K562 (cell line): ENCODE results near the gene MED31. TPM values are rescaled to one million over a fixed set of nuclear protein-coding genes. Genes with fewer than 3 reads are reported as not detected.

Experiments
- ATAC-seq: fragments of 200-7000 bp; cut with Tn5 transposase; 3 replicates; pipeline ENCODE4 v1.9.1; 2020; ENCODE audit warnings: moderate library complexity
- BruUV-seq: library from RNA; stranded (reverse); fragments of 400-500 nt; replicated peaks from 2 replicates; lab custom pipeline; 2021; lab: Mats Ljungman, UMichigan
- CTCF ChIA-PET: fragments of 300-600 bp; formaldehyde crosslinking; extraction: SDS; loops from one replicate; lab custom pipeline; 2021; ENCODE audit warnings: low intra/inter-chr PET ratio; lab: Yijun Ruan, JAX
- POLR2A ChIA-PET: fragments of 300-600, 350-650 bp; sonication (Branson Sonifier 250); formaldehyde crosslinking; extraction: SDS; loops from one replicate; lab custom pipeline; 2021; ENCODE audit warnings: antibody characterized with exemption, inconsistent platforms; lab: Yijun Ruan, JAX
- DNase-seq, 4 experiments: peaks; one replicate each; pipeline versions ENCODE4 v3.0.0 to v3.0.0-alpha.2; 2011 to 2018; ENCODE audit warnings: low spot score in 3 of 4, mixed read lengths in 3 of 4; ENCODE audit errors: extremely low read depth in 1 of 4
- FAIRE-seq: peaks from 2 replicates; lab custom pipeline; 2011; peaks lifted over from hg19 to GRCh38; lab: Jason Lieb, UNC
- H2AFZ ChIP-seq: 2 replicates; pipeline ENCODE4 v1.6.0; 2011; ENCODE audit warnings: low read depth, low read length, control low read depth, inconsistent platforms
- H3K27ac ChIP-seq: fragments of 200-600 bp; 3 replicates; pipeline ENCODE4 v1.8.0; 2011; ENCODE audit warnings: low read depth, mild to moderate bottlenecking, control low read depth, inconsistent platforms, low read length, moderate library complexity, mixed read lengths; ENCODE audit errors: extremely low read depth
- H3K27me3 ChIP-seq, 2 experiments: fragments of 300-600 bp in 1 of 2; 2 replicates in 1 of 2; 3 replicates in 1 of 2; pipeline versions ENCODE4 v1.6.0 to v1.8.0; 2011; ENCODE audit warnings: inconsistent platforms in 2 of 2, low read length in 2 of 2, mild to moderate bottlenecking in 1 of 2, mixed read lengths in 1 of 2, moderate library complexity in 1 of 2; ENCODE audit not compliant: control insufficient read depth in 2 of 2, insufficient read depth in 2 of 2
- H3K36me3 ChIP-seq: fragments of 300-600 bp; 3 replicates; pipeline ENCODE4 v1.8.0; 2011; ENCODE audit warnings: mild to moderate bottlenecking, low read length, inconsistent platforms; ENCODE audit not compliant: control insufficient read depth, insufficient read depth
- H3K4me1 ChIP-seq, 2 experiments: fragments of 200-600 bp in 1 of 2; replicated peaks in 1 of 2; 2 replicates in 1 of 2; 3 replicates in 1 of 2; pipeline versions ENCODE4 v1.5.1 to v1.8.0; 2011; ENCODE audit warnings: inconsistent platforms in 2 of 2, low read length in 2 of 2, mild to moderate bottlenecking in 1 of 2, mixed read lengths in 1 of 2, moderate library complexity in 1 of 2; ENCODE audit not compliant: control insufficient read depth in 2 of 2, insufficient read depth in 2 of 2
- H3K4me2 ChIP-seq: 2 replicates; pipeline ENCODE4 v1.6.1; 2011; ENCODE audit warnings: low read length, control low read depth, inconsistent platforms, mixed read lengths; ENCODE audit not compliant: insufficient read depth
- H3K4me3 ChIP-seq: fragments of 200-600 bp; sonication (generic), shearing (Covaris generic); 2 replicates; pipeline ENCODE4 v1.5.1; 2016; ENCODE audit warnings: control low read depth, inconsistent platforms
- H3K79me2 ChIP-seq: fragments of 200-600 bp; 3 replicates; pipeline ENCODE4 v1.8.0; 2011; ENCODE audit warnings: low read length, inconsistent platforms; ENCODE audit not compliant: control insufficient read depth, insufficient read depth
- H3K9ac ChIP-seq, 2 experiments: 2 replicates each; pipeline versions ENCODE4 v1.6.0 to v1.6.1; 2011; ENCODE audit warnings: low read depth in 2 of 2, low read length in 2 of 2, control low read depth in 1 of 2, inconsistent platforms in 1 of 2, mild to moderate bottlenecking in 1 of 2, mixed read lengths in 1 of 2; ENCODE audit not compliant: insufficient read depth in 1 of 2
- H3K9me1 ChIP-seq: one replicate; pipeline ENCODE4 v1.6.0; 2011; ENCODE audit warnings: inconsistent platforms, mild to moderate bottlenecking, low read length, moderate library complexity; ENCODE audit not compliant: control insufficient read depth, insufficient read depth
- H3K9me3 ChIP-seq: replicated peaks from 2 replicates; pipeline ENCODE4 v1.5.1; 2011; ENCODE audit warnings: low read depth, low read length, inconsistent platforms; ENCODE audit not compliant: control insufficient read depth, insufficient read depth
- H4K20me1 ChIP-seq: replicated peaks from 2 replicates; pipeline ENCODE4 v1.6.1; 2011; ENCODE audit warnings: low read length, inconsistent platforms, mixed read lengths; ENCODE audit not compliant: control insufficient read depth, insufficient read depth
- ELK1 ChIP-seq: sonication (generic); formaldehyde crosslinking; IDR thresholded peaks from 2 replicates; pipeline ENCODE4 v1.8.1; 2022; ENCODE audit warnings: missing genetic modification reagents
- FOXM1 ChIP-seq, 2 experiments: fragments of 450-650 bp in 1 of 2; sonication (generic) in 1 of 2; formaldehyde crosslinking in 1 of 2; IDR thresholded peaks; 2 replicates each; pipeline versions ENCODE4 v1.6.1 to v1.9.0; 2017 to 2022; ENCODE audit warnings: low read depth in 2 of 2, mild to moderate bottlenecking in 2 of 2, missing genetic modification reagents in 1 of 2, moderate library complexity in 1 of 2
- SIRT6 ChIP-seq: IDR thresholded peaks from one replicate; pipeline ENCODE4 v1.6.1; 2012; ENCODE audit warnings: low read depth, mild to moderate bottlenecking, control low read depth, inconsistent platforms, low read length, moderate library complexity
- SUPT5H ChIP-seq: fragments of 450-650 bp; IDR thresholded peaks from 2 replicates; pipeline ENCODE4 v1.6.1; 2016
- TRIM24 ChIP-seq, 2 experiments: fragments of 450-650 bp; IDR thresholded peaks; 2 replicates each; pipeline ENCODE4 v1.6.1; 2016
- USF2 ChIP-seq: sonication (generic); formaldehyde crosslinking; IDR thresholded peaks from 2 replicates; pipeline ENCODE4 v1.5.0; 2020; ENCODE audit warnings: missing genetic modification reagents
- YBX1 ChIP-seq: fragments of 450-650 bp; IDR thresholded peaks from 2 replicates; pipeline ENCODE4 v1.7.1; 2016; ENCODE audit warnings: mild to moderate bottlenecking
- ZNF395 ChIP-seq: fragments of 200-800 bp; sonication (Bioruptor generic); IDR thresholded peaks from 2 replicates; pipeline ENCODE4 v1.6.1; 2017; ENCODE audit warnings: missing genetic modification characterization, missing compliant biosample characterization
- in situ Hi-C: fragments of 300-500 bp; cut with MboI; formaldehyde crosslinking; loops from 4 replicates; pipeline ENCODE4 v1.15.0; 2018; ENCODE audit warnings: inconsistent platforms, mixed read lengths
- intact Hi-C: fragments of 100-400 bp; cut with micrococcal nuclease; formaldehyde crosslinking; loops from 2 replicates; pipeline ENCODE4 v1.14.2; 2022
- polyA plus RNA-seq, 8 experiments: library from polyadenylated mRNA; depleted of rRNA in 4 of 8; stranded (reverse) in 5 of 8; unstranded in 3 of 8; fragments of >200 nt; fragmentation: Nextera tagmentation in 2 of 8; fragmentation: Illumina TruSeq in 1 of 8; extraction: Ambion mirVana in 2 of 8; extraction: Trizol in 1 of 8; gene quantifications; 2 replicates each; pipeline versions ENCODE4 v1.2.1 to v1.2.3, GENCODE V29; 2011 to 2014; ENCODE audit warnings: inconsistent platforms in 1 of 8, missing spikeins in 1 of 8
- total RNA-seq, 7 experiments: library from RNA; depleted of rRNA in 6 of 7; stranded (reverse); fragments of >200 nt in 6 of 7; fragmentation: Illumina TruSeq in 2 of 7; extraction: Trizol in 2 of 7; gene quantifications; 2 replicates each; pipeline versions ENCODE4 v1.2.1 to v1.2.3, GENCODE V29; 2011 to 2021; ENCODE audit warnings: low replicate concordance in 1 of 7

MED31 gene
- total and polyA plus RNA-seq, 9 of the 15 experiments (the other 6 are each of a cell fraction or from before 2014, with no cell fraction given), result 6.4 to 39.9 (median 14.6) TPM

- in situ Hi-C loops, result no loop called here
- no TSS peak for BruUV-seq
Observed at GRCh38 chr17:6632530-6632929, 18.9 kb downstream of the MED31 start.

More at GRCh38 chr17:6632530-6632929, 18.9 kb downstream of the MED31 start:
- H3K27me3 ChIP-seq, result no peaks in the 10 kb centered on the region
- TF ChIP-seq ZNF395, result no peak
- no peak for TF ChIP-seq SUPT5H
- no peak for TF ChIP-seq FOXM1 (IDR thresholded peaks at IDR 0.05; ENCODE audit: low read depth)
- no peak for TF ChIP-seq FOXM1 (CRISPR knock-in tag; IDR thresholded peaks at IDR 0.05; ENCODE audit: low read depth)
- TF ChIP-seq USF2, result no peak
- TF ChIP-seq YBX1, result no peak
- TF ChIP-seq SIRT6, result no peak
- TF ChIP-seq TRIM24 (IDR thresholded peaks at IDR 0.05), result no peak
- TF ChIP-seq ELK1 (CRISPR knock-in tag), result no peak
- CTCF ChIA-PET, result no interaction called here
- H3K36me3 ChIP-seq, result peaks cover 53% of the 10 kb centered on the region
- no peak overlapping the region for H3K4me2 ChIP-seq
- no peaks in the 10 kb centered on the region for H3K79me2 ChIP-seq
- intact Hi-C loops, result no loop called here
- no peak overlapping the region for H2AFZ ChIP-seq
- DNase-seq (no peak), ATAC-seq (no peak), FAIRE-seq (no peak)
- no peaks in the 10 kb centered on the region for H4K20me1 ChIP-seq
- no peaks in the 10 kb centered on the region for H3K9me3 ChIP-seq
- peaks cover 0 to 7% of the 10 kb centered on the region in 2 experiments; a peak in 1 of 5 replicates for H3K4me1 ChIP-seq
- H3K9ac ChIP-seq, result no peak overlapping the region
- H3K27ac ChIP-seq, result no peak overlapping the region
- no peak overlapping the region for H3K4me3 ChIP-seq
- no peaks in the 10 kb centered on the region for H3K9me1 ChIP-seq
- POLR2A ChIA-PET, result no interaction called here
